ENCODE measurements around the gene ZNF416.

The ZNF416 gene

DNA sequence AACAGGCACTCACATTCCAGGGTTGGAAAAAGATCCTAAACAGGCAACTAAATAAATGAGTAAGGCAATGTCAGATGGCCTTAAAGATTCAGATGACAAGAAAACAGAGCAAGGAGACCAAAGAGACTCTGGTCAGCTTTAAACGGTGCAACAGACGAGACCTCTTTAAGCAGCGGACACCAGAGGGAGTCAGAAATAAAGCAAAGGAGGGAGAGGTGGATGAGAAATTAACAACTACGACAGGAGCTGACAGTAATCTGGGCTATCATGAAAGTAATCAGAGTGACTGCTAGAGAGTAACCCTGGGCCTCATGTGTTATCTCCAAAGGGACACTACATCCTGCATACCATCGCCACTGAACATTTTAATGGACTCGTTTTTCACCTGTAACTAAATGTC lies 20.2 kb downstream of the ZNF416 start:
- no peak for DNase-seq

DNA sequence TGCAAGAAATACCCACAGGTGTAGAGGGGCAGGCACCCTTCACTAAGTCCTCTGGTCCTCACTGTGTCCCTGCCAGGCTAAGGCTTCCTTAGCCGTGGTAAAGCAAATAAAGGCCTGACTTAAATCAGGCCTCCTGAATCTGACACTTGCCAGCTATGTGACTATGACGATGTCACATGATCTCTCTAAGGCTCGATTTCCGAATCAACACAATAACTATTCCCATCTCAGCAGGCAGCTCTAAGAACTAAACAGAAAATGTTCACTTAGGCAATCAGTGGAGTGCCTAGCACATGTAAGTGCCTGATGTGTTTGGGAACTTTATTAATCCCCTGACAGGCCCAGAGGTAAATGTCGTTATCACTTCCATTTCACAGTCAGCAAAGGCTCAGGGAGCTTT lies 21.1 kb downstream of the ZNF416 start:
- DNase-seq, result no peak

DNA sequence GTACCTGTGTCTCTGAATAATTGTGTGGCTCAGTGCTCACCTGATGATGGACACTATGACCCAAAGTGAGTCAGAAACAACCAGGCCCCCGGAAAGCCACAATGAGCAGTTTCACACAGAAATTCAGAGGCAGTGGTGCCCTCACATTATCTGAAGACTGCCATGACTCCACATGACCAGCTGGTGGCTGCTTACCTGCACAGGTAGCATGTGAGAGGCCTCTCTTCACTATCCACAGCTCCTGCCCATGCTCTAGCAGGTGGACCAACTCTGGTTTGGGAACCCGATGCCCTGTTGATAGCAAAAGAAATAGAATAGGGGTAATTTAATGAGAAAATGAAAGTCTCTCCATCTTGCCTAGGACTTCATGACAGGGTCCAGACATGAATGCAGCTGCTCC lies 26.3 kb downstream of the ZNF416 start:
- DNase-seq, result no peak

DNA sequence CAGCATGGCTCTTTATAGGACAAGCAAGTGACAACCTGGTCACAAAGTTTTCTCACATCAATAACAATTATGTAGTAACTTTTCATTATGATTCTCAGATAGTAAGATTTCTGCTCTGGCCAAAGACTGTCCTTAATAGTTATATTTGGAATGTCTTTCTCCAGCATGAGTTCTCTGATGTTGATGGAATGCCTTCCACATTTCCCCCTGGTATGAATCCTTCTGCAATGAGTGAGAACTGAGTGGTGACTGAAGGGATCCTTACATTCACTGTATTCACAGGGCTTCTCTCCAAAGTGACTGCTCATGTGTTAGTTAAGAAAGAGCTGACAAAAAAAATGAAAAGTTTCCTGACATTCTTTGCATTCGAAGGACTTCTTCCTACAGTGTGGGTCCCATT lies 32.2 kb downstream of the ZNF416 start:
- DNase-seq, result no peak

DNA sequence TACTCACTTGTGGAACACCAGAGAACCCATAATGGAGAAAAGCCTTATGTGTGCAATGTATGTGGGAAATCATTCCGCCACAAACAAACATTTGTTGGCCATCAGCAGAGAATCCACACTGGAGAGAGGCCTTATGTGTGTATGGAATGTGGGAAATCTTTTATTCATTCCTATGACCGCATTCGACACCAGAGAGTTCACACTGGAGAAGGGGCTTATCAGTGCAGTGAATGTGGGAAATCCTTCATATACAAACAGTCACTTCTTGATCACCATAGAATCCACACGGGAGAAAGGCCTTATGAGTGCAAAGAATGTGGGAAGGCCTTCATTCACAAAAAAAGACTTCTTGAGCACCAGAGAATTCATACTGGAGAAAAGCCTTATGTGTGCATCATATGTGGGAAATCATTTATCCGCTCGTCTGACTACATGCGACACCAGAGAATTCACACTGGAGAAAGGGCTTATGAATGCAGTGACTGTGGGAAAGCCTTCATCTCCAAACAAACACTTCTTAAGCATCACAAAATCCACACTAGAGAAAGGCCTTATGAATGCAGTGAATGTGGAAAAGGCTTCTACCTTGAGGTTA lies 40.7 kb downstream of the ZNF416 start:
- no peak for DNase-seq

DNA sequence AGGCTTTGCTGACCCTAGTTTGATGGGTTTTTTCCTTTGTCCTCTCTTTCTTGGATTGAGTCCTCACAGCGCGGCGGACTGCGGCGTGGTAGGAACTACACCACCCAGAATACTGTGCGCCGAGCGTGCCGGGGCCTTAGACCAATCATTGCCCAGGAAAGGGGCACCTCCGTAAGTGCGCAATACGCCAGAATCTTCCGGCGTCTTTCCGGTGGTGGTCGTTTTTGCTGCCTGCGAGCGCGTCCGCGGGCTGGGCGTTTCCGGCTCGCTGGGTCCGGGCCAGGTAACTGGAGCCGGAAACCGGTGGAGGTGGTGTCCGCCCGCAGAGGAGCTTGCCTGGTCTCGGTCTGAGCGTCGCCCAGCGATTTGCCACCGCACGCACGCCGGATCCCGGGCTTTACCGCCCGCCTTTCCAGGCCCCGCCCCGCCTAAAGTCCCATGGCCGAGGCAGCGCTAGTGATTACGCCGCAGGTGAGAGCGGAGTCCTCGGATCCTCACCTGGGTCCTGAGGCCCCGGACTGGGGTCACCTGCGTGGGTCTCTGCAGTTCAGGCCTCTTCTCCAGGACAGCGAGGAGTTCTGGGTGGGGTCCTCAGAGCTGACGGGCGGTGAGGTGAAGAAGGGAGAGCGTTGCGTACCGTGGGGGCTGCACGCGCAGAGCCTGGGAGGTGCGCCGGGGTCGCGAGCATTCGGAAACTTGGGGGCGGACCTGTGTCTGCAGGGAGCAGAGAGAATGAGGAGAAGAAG lies 51.4 kb downstream of the ZNF416 start, which contains the start of gene ZNF549:
Gene ZNF549, plus strand, starts transcription at position 221 of the 746 bp plus-strand sequence. Its CDS starts 218 bp downstream, at position 439.
- DNase-seq, result peak; percentile 73 to 85
